Measurements from ENCODE around the gene ANGPT4. TPM values are rescaled to one million over a fixed set of nuclear protein-coding genes. Genes with fewer than 3 reads are reported as not detected.
"Not testable (repeated sequence)": the region's sequence is repeated elsewhere in the genome, so short reads cannot be mapped to it uniquely, and the experiment has no call there.

Gene ANGPT4
- polyA plus RNA-seq, 12 donors: 0.04 to 0.17 (median 0.09) TPM; not detected in 4

GRCh38 chr20:875115-875514 is 41.0 kb downstream of the ANGPT4 start:
- DNase-seq: no peak

- DNase-seq: no peak
Measured at GRCh38 chr20:873875-874607, 42.1 kb downstream of the ANGPT4 start.

- DNase-seq: no peak
Measured at GRCh38 chr20:872855-873520, 43.1 kb downstream of the ANGPT4 start.

- no peak for DNase-seq
Measured at GRCh38 chr20:871948-872347, 44.2 kb downstream of the ANGPT4 start.

- no peak for DNase-seq
Measured at GRCh38 chr20:871436-871835, 44.7 kb downstream of the ANGPT4 start.

- no peak for DNase-seq
Measured at GRCh38 chr20:870758-871157, 45.4 kb downstream of the ANGPT4 start.

- DNase-seq: no peak
Measured at GRCh38 chr20:869606-870005, 46.5 kb downstream of the ANGPT4 start.

GRCh38 chr20:868279-868678 is 47.9 kb downstream of the ANGPT4 start:
- no peak for DNase-seq

GRCh38 chr20:865440-865839 is 50.7 kb downstream of the ANGPT4 start:
- no peak for DNase-seq

- DNase-seq: no peak
Measured at GRCh38 chr20:860891-861290, 55.2 kb downstream of the ANGPT4 start.

- DNase-seq: no peak
Measured at GRCh38 chr20:859751-860231, 56.3 kb downstream of the ANGPT4 start.

GRCh38 chr20:858011-858410 is 58.1 kb downstream of the ANGPT4 start:
- no peak for DNase-seq

- no peak for DNase-seq
Measured at GRCh38 chr20:856361-856775, 59.8 kb downstream of the ANGPT4 start.

GRCh38 chr20:855466-856360 is 60.4 kb downstream of the ANGPT4 start:
- no peak for DNase-seq

- DNase-seq: no peak
Measured at GRCh38 chr20:854601-855000, 61.5 kb downstream of the ANGPT4 start.

GRCh38 chr20:853406-853996 is 62.6 kb downstream of the ANGPT4 start:
- no peak for DNase-seq

- not testable (repeated sequence) for DNase-seq
Measured at GRCh38 chr20:848731-849130, 67.4 kb downstream of the ANGPT4 start.

GRCh38 chr20:848193-848592 is 67.9 kb downstream of the ANGPT4 start:
- no peak for DNase-seq

GRCh38 chr20:846894-847278 is 69.2 kb downstream of the ANGPT4 start:
- no peak for DNase-seq

- no peak for DNase-seq
Measured at GRCh38 chr20:845941-846893, 69.9 kb downstream of the ANGPT4 start.
